Measurements from ENCODE around the gene DNAH9.

DNAH9 gene

DNA sequence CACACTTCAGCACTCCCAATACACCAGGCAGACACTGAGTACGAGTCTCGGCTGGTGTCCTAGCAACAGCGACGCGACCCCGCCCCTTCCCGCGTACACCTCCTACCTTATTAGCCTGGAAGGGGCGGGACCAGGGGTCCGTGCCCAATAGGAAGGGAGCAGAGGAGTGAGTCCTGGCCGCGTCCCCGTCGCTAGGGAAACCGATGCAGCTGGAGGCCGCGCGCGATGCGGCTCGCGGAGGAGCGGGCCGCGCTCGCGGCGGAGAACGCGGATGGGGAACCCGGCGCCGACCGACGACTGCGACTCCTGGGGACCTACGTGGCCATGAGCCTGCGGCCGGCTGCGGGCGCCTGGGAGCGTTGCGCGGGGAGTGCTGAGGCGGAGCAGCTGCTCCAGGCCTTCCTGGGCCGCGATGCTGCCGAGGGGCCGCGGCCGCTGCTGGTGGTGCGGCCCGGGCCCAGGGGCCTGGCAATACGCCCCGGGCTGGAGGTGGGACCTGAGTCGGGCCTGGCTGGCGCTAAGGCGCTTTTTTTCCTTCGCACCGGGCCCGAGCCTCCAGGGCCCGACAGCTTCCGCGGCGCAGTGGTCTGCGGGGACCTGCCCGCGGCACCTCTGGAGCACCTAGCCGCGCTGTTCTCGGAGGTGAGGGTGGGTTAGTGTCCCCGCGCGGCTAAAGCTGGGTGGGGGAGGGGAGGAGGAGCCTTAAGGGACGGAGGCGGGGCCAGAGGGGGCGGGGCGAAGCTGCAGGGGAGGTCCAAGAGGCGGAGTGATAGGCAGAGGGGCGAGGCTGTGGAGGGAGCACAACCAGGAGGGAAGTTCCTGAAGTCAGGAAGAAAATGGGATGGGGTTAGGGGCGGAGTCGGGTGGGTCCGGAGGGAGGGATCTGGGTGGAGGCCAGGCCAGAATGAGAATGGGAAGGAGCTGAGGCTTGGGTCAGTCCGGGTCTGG lies at the start of gene DNAH9:
DNAH9 (plus strand) TSS at position 197 of the 948 bp plus-strand sequence; CDS start at position 226, 29 bp downstream.
- no peaks in the 10 kb centered on the region for H3K4me1 Mint-ChIP-seq (ENCODE audit: low read depth)
- H3K4me3 Mint-ChIP-seq: no peak within 1 kb of the TSS
- peaks cover 4% of the 10 kb centered on the region for H3K9me3 Mint-ChIP-seq
- H3K27me3 Mint-ChIP-seq (ENCODE audit: low read depth): peaks cover 4% of the 10 kb centered on the region
- DNase-seq (ENCODE audit: low spot score): no peak
- no peaks in the 10 kb centered on the region for H3K36me3 Mint-ChIP-seq (ENCODE audit: low read depth)
- no peak within 1 kb of the TSS for H3K27ac Mint-ChIP-seq

GRCh38 chr17:11550431-11550830 lies 47.8 kb upstream of the DNAH9 start:
- Mint-ChIP-seq H3K4me1 (ENCODE audit: low read depth) (no peaks in the 10 kb centered on the region), H3K9me3 (peaks cover 40% of the 10 kb centered on the region), H3K4me3 (no peak overlapping the region), H3K27ac (no peak overlapping the region), H3K36me3 (ENCODE audit: low read depth) (no peaks in the 10 kb centered on the region), H3K27me3 (ENCODE audit: low read depth) (no peaks in the 10 kb centered on the region)
- DNase-seq (ENCODE audit: low spot score): no peak

- DNase-seq (ENCODE audit: low spot score): no peak
- Mint-ChIP-seq H3K27me3 (ENCODE audit: low read depth) (no peaks in the 10 kb centered on the region), H3K27ac (no peak overlapping the region), H3K4me1 (ENCODE audit: low read depth) (no peaks in the 10 kb centered on the region), H3K4me3 (no peak overlapping the region), H3K36me3 (ENCODE audit: low read depth) (no peaks in the 10 kb centered on the region), H3K9me3 (peaks cover 37% of the 10 kb centered on the region)
These were observed 46.8 kb upstream of the DNAH9 start for GRCh38 chr17:11551442-11551841.

DNA sequence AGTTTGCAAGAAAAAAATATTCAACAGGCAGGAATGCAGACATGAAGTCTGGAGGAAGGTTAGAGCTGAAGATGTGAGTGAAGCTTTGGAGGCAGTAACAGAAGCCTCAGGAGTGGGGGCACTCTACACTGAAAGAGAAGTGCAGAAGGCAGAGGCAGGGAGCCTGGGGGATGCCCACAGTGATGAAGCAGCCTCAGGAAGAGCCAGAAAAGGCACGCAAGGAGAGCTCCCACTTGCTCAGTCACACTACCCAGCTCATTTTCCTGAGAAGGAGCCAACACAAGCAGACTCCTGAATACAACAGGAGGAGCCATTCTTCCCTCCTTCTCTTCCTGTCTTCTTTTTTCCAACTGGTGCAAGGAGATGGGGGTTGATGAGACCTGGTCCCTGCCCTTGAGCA lies 45.1 kb upstream of the DNAH9 start:
- Mint-ChIP-seq H3K4me3 (no peak overlapping the region), H3K36me3 (ENCODE audit: low read depth) (no peaks in the 10 kb centered on the region), H3K9me3 (peaks cover 34% of the 10 kb centered on the region), H3K27ac (no peak overlapping the region), H3K4me1 (ENCODE audit: low read depth) (no peaks in the 10 kb centered on the region), H3K27me3 (ENCODE audit: low read depth) (no peaks in the 10 kb centered on the region)
- no peak for DNase-seq (ENCODE audit: low spot score)

GRCh38 chr17:11554042-11554441 lies 44.2 kb upstream of the DNAH9 start:
- no peaks in the 10 kb centered on the region for H3K36me3 Mint-ChIP-seq (ENCODE audit: low read depth)
- H3K9me3 Mint-ChIP-seq: peaks cover 33% of the 10 kb centered on the region
- H3K27me3 Mint-ChIP-seq (ENCODE audit: low read depth): no peaks in the 10 kb centered on the region
- H3K4me3 Mint-ChIP-seq: no peak overlapping the region
- DNase-seq (ENCODE audit: low spot score): no peak
- no peak overlapping the region for H3K27ac Mint-ChIP-seq
- H3K4me1 Mint-ChIP-seq (ENCODE audit: low read depth): no peaks in the 10 kb centered on the region

DNA sequence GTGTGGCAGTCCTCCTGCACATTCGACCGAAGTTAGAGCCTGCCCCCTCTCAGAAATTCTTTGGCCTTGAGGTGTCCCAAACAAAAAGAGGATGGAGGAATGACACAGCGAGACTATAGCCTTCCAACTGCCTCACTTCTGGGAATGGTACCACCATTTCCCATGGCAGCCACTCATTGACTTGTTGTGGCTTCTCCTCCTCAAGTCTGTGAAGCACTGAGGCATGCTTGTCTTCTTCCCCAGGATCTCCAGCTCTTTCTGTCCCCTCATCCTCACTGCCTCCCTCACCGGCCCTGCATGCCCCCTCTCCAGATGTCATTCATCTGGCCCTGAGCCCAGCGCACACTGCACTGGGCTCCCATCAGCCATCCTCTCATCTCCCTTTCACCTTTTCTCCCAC lies 43.7 kb upstream of the DNAH9 start:
- Mint-ChIP-seq H3K36me3 (ENCODE audit: low read depth) (no peaks in the 10 kb centered on the region), H3K9me3 (peaks cover 33% of the 10 kb centered on the region), H3K4me1 (ENCODE audit: low read depth) (no peaks in the 10 kb centered on the region), H3K27ac (no peak overlapping the region), H3K27me3 (ENCODE audit: low read depth) (no peaks in the 10 kb centered on the region), H3K4me3 (no peak overlapping the region)
- DNase-seq (ENCODE audit: low spot score): no peak

DNA sequence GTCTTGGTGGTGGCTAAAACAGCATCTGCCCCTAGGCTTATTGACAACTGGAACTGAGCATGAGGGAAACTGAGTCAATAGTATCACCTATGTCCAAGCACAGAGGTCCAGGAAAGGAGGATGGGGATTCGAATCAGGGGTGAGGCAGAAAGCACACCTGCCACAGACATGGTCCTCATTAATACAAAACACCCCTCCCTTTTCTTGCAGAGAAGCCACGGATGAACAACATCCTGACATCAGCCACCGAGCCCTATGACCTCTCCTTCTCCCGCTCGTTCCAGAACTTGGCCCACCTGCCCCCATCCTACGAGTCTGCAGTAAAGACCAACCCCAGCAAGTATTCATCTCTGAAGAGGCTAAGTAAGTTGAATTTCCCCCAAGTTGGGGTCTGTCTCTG lies 42.7 kb upstream of the DNAH9 start:
- no peak overlapping the region for H3K27ac Mint-ChIP-seq
- no peak for DNase-seq (ENCODE audit: low spot score)
- H3K36me3 Mint-ChIP-seq (ENCODE audit: low read depth): no peaks in the 10 kb centered on the region
- peaks cover 29% of the 10 kb centered on the region for H3K9me3 Mint-ChIP-seq
- no peaks in the 10 kb centered on the region for H3K4me1 Mint-ChIP-seq (ENCODE audit: low read depth)
- H3K27me3 Mint-ChIP-seq (ENCODE audit: low read depth): no peaks in the 10 kb centered on the region
- H3K4me3 Mint-ChIP-seq: no peak overlapping the region

GRCh38 chr17:11557727-11558452 lies 40.4 kb upstream of the DNAH9 start:
- no peaks in the 10 kb centered on the region for H3K36me3 Mint-ChIP-seq (ENCODE audit: low read depth)
- H3K4me1 Mint-ChIP-seq (ENCODE audit: low read depth): no peaks in the 10 kb centered on the region
- H3K27ac Mint-ChIP-seq: no peak overlapping the region
- peaks cover 31% of the 10 kb centered on the region for H3K9me3 Mint-ChIP-seq
- no peak overlapping the region for H3K4me3 Mint-ChIP-seq
- no peak for DNase-seq (ENCODE audit: low spot score)
- H3K27me3 Mint-ChIP-seq (ENCODE audit: low read depth): no peaks in the 10 kb centered on the region

DNA sequence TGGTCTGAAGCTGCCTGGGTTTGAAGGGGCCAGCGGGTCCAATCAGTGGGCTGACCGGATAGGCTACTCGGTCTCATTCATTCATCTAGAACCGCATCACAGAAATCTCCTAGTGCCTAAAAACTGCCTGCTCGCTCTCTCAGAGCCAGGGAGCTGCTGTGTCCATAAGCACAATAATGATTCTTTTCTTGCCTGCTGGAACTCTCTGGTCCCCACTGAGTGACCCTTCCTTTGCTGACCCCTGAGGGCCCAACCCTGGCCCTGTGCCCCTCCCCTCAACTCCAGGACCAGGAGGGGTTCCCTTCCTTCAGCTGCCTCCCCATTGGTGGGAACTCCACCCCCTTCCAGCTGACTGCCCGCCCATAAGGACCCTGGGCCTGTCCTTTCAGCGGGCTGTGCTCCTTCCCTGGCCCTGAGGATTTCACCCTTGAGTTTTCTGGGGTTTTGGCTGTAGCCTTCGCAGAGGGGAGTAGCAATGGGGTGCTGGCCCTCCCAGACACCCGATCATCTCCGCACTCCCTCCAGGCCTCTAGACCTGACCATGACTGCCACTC lies 39.5 kb upstream of the DNAH9 start:
- no peak overlapping the region for H3K4me3 Mint-ChIP-seq

DNA sequence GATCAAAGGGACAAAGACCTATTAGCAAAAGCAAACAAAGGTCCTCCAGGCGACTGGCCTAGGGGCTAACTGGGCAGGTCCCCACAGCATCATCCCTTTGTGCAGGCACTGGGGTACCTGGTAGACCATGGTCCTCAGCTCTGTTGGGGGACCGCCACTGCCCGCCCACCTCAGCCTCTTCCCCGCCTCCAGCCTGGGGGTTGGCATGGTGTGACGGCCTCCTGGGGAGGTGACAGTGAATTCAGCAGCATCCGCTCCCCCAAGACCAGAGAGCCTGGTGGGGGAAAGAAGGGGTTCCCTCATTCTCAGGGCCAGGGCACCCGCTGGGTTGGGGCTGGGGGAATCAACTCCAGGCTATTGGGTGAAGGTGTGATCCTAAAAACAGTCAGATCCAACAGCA lies 38.7 kb upstream of the DNAH9 start:
- no peak for DNase-seq (ENCODE audit: low spot score)
- Mint-ChIP-seq H3K27ac (no peak overlapping the region), H3K36me3 (ENCODE audit: low read depth) (no peaks in the 10 kb centered on the region), H3K27me3 (ENCODE audit: low read depth) (no peaks in the 10 kb centered on the region), H3K4me3 (no peak overlapping the region), H3K4me1 (ENCODE audit: low read depth) (no peaks in the 10 kb centered on the region), H3K9me3 (peaks cover 30% of the 10 kb centered on the region)

More for the DNA sequence above, 39.5 kb upstream of the DNAH9 start:
- Mint-ChIP-seq H3K27me3 (ENCODE audit: low read depth) (no peaks in the 10 kb centered on the region), H3K4me1 (ENCODE audit: low read depth) (no peaks in the 10 kb centered on the region), H3K27ac (no peak overlapping the region), H3K36me3 (ENCODE audit: low read depth) (no peaks in the 10 kb centered on the region), H3K9me3 (peaks cover 28% of the 10 kb centered on the region)
- DNase-seq (ENCODE audit: low spot score): no peak

- Mint-ChIP-seq H3K4me3 (no peak overlapping the region), H3K36me3 (ENCODE audit: low read depth) (no peaks in the 10 kb centered on the region), H3K4me1 (ENCODE audit: low read depth) (no peaks in the 10 kb centered on the region), H3K27ac (no peak overlapping the region), H3K27me3 (ENCODE audit: low read depth) (no peaks in the 10 kb centered on the region), H3K9me3 (peaks cover 32% of the 10 kb centered on the region)
- DNase-seq (ENCODE audit: low spot score): no peak
These were observed 37.0 kb upstream of the DNAH9 start for GRCh38 chr17:11561281-11561680.

DNA sequence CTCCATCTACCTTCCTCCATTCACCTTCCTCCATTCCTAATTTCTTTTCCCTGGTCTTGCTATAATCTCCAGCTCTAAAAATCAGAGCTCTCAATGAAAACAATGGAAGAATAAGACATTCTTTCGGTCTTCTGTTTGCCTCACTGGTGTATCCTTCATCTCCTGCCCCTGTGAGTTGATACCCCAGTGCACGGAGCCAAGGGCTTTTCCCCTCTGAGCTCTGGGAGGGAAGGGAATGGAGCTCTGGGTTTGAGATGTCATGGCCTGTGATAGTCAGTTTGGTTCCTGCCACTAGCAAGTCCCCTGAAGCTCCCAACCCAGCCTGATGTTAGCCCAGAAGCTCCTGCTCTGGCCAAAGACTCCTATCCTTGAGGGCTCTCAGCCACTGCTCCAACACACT lies 36.6 kb upstream of the DNAH9 start:
- Mint-ChIP-seq H3K4me3 (no peak overlapping the region), H3K27ac (no peak overlapping the region), H3K4me1 (ENCODE audit: low read depth) (no peaks in the 10 kb centered on the region), H3K27me3 (ENCODE audit: low read depth) (no peaks in the 10 kb centered on the region), H3K36me3 (ENCODE audit: low read depth) (no peaks in the 10 kb centered on the region), H3K9me3 (peaks cover 32% of the 10 kb centered on the region)
- DNase-seq (ENCODE audit: low spot score): no peak

GRCh38 chr17:11564589-11565380 lies 33.5 kb upstream of the DNAH9 start:
- Mint-ChIP-seq H3K9me3 (peaks cover 47% of the 10 kb centered on the region), H3K27ac (no peak overlapping the region), H3K4me1 (ENCODE audit: low read depth) (no peaks in the 10 kb centered on the region), H3K4me3 (no peak overlapping the region), H3K27me3 (ENCODE audit: low read depth) (no peaks in the 10 kb centered on the region), H3K36me3 (ENCODE audit: low read depth) (no peaks in the 10 kb centered on the region)
- DNase-seq (ENCODE audit: low spot score): no peak
